Ureter (tissue), 1 donor: ENCODE results near the gene ALAS1. TPM values are rescaled to one million over a fixed set of nuclear protein-coding genes. Genes with fewer than 3 reads are reported as not detected.
A peak's percentile ranks its signal among the peaks of the same experiment; 100 is the strongest.

Experiments used
- DNase-seq: peaks from one replicate; pipeline ENCODE4 v3.0.0-alpha.2; 2020; ENCODE audit warnings: low spot score
- total RNA-seq: library from RNA; stranded (reverse); gene quantifications from one replicate; pipeline ENCODE4 v1.2.4, GENCODE V29; 2023
- donor health status: DM: yes; HTN: yes; CAD: no.

Gene ALAS1
- total RNA-seq, 1 donor from 2014 or later, result 144 TPM

DNA sequence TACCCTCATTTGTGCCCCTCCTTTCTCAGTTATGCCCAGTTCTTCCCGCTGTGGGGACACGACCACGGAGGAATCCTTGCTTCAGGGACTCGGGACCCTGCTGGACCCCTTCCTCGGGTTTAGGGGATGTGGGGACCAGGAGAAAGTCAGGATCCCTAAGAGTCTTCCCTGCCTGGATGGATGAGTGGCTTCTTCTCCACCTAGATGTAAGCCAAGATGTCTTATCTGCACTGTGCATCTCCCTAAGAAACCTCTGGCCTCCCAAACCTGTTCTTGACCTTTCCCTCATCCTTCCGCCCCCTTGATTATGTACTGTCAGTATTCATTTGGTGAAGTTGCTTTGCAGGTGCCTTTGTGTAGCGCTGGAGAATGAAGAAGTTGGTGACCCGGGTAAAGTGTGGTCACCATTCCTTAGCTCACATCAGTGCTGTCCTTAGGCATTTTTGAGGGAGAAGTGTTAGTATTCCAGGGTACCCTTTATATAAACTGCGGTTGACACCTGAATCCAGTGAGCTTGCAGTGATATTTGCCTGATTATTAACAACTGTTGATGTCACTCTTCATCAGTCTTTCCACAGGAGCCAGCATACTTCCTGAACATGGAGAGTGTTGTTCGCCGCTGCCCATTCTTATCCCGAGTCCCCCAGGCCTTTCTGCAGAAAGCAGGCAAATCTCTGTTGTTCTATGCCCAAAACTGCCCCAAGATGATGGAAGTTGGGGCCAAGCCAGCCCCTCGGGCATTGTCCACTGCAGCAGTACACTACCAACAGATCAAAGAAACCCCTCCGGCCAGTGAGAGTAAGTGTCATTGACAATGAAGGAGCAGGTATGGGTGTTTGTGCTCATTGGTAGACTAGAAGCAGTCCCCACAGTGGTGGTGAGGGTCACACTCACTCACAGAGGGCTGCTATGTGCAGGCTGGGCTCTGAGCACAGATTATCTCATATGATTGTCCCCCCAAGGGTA is 966 bp downstream of the ALAS1 start:
- DNase-seq, result no peak

- DNase-seq, result no peak
Observed at GRCh38 chr3:52200981-52201679, 3.2 kb downstream of the ALAS1 start.

DNA sequence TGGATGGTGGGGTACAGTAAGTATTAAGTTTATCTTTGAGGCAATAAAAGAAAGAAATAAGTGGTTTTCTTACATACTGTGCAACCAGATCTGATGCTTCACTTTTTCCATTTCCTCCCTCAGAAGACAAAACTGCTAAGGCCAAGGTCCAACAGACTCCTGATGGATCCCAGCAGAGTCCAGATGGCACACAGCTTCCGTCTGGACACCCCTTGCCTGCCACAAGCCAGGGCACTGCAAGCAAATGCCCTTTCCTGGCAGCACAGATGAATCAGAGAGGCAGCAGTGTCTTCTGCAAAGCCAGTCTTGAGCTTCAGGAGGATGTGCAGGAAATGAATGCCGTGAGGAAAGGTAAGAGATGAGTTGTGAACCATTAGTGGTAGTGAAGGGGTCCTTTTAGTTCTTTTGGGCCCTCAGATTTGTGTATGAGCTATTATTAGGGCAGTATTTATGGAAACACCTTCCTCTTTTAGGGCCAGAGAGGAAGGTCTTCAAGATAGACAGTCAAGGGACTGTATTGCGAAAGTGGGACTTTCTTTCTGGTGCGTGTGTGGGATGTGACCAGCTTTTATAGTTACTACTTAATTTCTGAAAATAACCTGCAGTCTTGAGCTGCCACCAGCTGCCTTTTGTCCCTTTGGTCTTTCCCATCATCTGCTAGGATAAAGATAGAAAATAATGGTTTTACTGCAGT is 4.6 kb downstream of the ALAS1 start:
- DNase-seq, result no peak

DNA sequence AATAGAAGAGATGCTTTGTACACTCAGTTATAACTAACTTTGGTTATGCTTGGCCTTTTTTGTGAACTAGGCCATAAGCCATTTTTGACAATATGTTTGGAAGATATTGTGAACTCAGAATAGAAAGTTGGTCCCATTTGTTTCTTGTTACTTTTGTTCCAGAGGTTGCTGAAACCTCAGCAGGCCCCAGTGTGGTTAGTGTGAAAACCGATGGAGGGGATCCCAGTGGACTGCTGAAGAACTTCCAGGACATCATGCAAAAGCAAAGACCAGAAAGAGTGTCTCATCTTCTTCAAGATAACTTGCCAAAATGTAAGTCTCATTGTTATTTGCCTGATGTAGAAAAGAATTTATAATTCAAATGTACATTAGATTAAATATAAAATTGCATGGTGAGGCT is 5.7 kb downstream of the ALAS1 start:
- DNase-seq, result no peak

GRCh38 chr3:52204337-52205073 is 6.5 kb downstream of the ALAS1 start:
- peak; percentile 81 for DNase-seq

- DNase-seq, result no peak
Observed at GRCh38 chr3:52205727-52206372, 7.9 kb downstream of the ALAS1 start.

DNA sequence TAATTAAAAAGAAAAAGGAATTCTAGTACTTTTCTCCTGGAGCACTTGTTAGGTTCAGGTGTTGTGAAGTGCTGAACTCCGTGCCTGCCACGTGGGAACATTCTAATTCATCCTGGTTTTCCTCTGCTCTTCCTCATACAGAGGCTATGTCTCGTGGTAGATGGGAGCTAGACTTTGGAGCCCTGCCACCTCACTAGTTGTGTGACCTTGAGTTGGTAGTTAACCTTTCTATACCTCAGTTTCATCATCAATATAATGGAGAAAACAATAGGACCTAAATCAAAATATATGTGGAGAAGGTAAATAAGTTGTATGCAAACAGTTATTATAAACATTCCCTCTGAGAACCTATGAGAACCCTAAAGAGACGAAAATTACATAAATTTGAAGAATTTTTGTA is 10.6 kb downstream of the ALAS1 start:
- DNase-seq, result no peak

- no peak for DNase-seq
Observed at GRCh38 chr3:52210037-52210436, 12.1 kb downstream of the ALAS1 start.

DNA sequence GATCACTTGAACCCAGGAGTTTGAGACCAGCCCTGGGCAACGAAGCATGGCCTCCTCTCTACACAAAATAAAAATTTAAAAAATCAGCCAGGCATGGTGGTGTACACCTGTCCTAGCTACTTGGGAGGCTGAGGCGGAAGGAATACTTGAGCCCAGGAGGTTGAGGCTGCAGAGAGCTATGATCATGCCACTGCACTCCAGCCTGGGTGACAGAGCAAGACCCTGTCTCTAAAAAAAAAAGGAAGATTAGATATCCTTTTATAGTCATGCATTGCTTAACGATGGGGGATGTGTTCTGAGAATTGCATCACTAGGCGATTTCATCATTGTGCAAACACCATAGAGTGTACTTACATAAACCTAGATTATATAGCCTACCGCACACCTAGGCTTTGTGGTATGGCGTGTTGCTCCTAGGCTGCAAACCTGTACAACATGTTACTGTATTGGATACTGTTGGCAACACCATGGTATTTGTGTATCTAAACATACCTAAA is 12.6 kb downstream of the ALAS1 start:
- no peak for DNase-seq

DNA sequence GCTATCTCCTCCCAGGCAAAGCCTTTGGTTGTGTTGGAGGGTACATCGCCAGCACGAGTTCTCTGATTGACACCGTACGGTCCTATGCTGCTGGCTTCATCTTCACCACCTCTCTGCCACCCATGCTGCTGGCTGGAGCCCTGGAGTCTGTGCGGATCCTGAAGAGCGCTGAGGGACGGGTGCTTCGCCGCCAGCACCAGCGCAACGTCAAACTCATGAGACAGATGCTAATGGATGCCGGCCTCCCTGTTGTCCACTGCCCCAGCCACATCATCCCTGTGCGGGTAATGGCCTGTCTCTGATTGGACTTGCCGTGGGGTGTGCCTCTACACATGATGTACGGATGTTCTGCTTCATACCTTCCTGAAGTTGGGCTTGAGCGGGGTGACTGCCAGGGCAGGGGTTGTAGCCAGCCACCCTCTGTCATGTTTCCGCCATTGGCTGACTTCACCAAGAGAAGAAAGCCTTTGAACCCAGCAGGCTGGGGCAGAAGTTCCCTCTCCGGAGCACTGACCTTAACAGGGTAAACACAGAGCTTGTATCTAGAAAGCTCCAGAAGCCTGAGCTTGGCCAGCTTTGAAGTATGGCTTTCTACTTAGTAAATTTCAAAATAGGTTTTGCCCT is 13.4 kb downstream of the ALAS1 start:
- DNase-seq, result no peak

DNA sequence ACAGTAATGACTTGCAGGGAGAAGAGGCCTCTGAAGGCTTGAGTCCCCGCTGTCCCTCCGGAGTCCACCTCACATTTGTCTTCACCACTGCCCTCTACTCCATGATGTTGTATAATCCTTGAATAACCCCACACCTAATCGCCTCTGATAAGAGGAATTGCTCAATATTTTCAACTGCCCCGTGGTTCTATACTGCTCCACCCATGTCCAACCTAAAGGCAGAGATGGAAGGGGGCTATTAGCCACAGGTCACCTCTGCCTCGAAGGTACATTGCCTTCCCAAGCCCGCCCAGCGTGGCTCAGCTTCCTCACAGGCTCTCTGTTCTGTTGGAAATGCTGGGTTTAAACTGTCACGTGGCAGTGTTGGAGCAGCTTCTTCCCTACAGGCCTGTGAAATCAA is 15.0 kb downstream of the ALAS1 start:
- DNase-seq, result no peak

GRCh38 chr3:52213901-52214300 is 15.9 kb downstream of the ALAS1 start:
- DNase-seq, result no peak

DNA sequence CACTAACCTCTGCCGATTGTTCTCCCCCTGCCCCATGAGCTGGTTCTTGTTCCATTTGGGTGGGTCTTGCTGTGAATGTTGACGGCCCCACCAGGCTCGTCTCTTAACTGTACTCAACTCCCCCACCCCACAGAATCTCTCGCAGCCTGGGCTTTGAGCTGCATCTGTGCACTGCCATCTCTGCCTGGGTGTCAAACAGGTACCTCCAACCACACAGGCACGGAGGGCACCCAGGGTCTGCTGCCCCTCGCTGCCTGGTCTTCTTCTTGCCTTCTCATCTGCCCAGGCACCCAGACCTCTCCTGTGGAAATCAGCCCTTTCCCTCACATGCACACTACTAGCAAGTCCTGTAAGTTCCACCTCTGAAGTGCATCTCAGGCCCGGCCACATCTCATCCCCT is 17.4 kb downstream of the ALAS1 start:
- DNase-seq, result no peak

DNA sequence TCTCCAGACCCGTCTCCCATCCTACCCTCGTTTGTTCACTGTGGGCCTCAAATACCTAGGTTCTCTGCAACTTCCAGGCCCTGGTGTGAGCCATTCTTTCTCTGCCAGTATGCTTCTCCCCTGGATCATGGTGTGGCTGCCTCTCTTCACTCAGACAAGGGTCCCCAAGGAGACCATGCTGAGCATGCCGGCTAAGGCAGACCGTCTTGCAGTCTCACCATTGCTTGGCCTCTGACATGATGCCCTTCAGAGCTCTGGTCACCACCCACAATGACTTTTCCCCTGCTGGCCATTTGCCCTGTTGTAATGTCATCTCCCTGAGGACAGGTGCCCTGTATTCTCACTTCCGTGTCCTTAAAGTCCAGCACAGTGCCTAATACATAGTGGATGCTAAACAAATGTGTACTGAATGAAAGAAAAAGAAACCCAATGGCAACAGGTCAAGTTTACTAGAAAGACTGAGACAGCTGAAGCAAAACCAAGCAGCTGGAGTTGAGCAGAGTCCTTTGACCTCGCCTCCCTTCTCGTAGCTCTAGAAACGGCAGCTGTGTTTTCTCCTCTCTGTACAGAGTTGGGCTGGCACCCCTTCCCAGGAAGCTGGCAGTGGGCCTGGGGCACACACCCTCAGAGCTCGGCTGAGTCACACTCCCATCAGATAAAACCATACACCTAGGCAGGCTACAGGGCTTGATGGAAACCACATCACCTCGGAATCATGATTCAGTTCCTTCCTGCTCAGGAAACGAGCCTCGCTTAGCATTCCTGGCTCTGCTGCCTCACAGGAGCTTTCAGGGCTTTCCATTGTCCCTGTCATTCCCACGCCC is 18.8 kb downstream of the ALAS1 start:
- DNase-seq, result peak; percentile 92

DNA sequence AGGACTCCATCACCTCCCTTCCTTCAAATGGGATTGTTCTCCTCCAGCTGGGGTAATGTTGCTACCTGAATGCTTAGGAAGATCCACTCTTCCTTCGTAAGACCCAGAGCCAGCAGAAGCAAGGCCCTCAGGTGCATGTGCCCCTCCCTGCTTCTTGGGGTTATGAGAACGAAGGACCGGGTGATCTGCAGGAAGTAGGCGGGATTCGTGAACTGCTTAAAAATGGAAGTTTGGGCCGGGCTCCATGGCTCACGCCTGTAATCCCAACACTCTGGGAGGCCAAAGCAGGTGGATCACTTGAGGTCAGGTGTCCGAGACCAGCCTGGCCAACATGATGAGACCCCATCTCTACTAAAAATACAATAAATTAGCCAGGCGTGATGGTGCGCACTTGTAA is 19.4 kb downstream of the ALAS1 start:
- no peak for DNase-seq

DNA sequence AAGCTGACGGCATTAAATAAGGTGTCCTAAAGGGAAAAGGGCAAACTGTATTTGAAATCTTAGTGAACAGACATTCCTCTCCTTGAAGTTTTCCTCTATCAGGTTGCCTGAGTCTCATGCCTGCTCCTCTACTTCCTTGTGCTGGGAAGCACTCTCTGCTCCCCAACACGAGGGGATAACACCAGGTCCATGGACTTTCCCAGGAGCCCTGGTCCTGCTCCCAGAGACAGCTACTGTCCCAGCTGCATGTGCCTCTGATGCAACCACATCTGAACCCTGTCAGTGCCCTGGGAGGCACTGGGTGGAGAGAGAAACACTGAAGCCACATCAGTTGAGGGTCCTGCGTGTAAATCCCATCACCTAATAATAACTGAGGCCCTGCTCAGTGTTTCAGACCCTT is 20.1 kb downstream of the ALAS1 start:
- DNase-seq, result no peak

GRCh38 chr3:52218454-52218853 is 20.5 kb downstream of the ALAS1 start:
- DNase-seq, result no peak

DNA sequence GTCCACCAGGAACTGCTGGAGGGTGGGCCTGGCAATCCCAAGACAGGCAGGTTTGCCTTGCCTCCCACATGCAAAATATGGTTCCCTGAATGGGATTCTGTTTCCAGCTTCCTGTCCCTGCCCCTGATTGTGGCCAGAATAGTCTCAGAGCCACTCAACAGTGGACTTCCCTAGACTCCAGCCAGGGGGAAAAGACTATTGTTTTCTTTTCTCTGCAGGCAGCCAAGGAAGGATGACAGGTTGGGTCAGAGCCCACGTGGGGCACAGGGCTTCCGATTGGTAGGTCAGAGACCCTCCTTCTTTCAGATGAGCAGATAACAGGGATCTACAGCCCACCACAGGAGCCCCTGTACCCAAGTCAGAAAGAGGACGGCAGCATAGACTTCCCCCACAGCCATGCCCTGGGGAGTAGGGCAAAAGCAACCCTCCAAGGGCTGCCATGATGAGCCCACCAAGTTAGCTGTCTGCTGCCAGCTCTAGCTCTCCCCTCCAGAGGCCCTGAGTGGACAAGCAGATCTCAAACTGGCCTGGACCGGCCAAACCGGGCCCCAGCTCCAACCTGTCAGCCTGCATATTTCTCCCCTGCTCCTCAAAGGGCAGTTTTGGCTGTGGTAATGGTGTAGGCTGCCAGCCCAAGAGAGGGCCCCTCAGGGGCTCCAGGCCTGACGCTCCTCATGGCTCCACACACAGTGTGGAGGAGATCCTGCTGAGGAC is 21.1 kb downstream of the ALAS1 start:
- DNase-seq, result no peak
